HL-60 (cell line): Measurements from ENCODE around the gene ADGRL2.

ENCODE experiments used
- DNase-seq, 2 experiments: peaks; one replicate each; pipeline ENCODE4 v3.0.0-alpha.2; 2010 to 2020; ENCODE audit warnings: low read depth in 1 of 2, low spot score in 1 of 2
- H3K27ac ChIP-seq: fragments of 250-450 bp; sonication (Bioruptor Pico); replicated peaks from 2 replicates; pipeline ENCODE4 v1.5.1; 2020; ENCODE audit warnings: mild to moderate bottlenecking, moderate library complexity
- H3K27me3 ChIP-seq: fragments of 250-450 bp; sonication (Bioruptor Pico); 2 replicates; pipeline ENCODE4 v1.5.1; 2021; ENCODE audit warnings: mild to moderate bottlenecking, moderate library complexity; ENCODE audit not compliant: insufficient read depth, poor library complexity, severe bottlenecking
- H3K4me3 ChIP-seq: replicated peaks from 2 replicates; pipeline ENCODE4 v1.5.1; 2011; ENCODE audit warnings: mild to moderate bottlenecking, control low read depth, low read length; ENCODE audit not compliant: insufficient read depth
- CTCF ChIP-seq: IDR thresholded peaks from one replicate; pipeline ENCODE4 v1.5.1; 2011; ENCODE audit warnings: low read length, control low read depth, inconsistent platforms; ENCODE audit not compliant: insufficient read depth
- GABPA ChIP-seq: IDR thresholded peaks from 2 replicates; pipeline ENCODE4 v1.6.1; 2012; ENCODE audit warnings: low read depth
- POLR2AphosphoS5 ChIP-seq: IDR thresholded peaks from 2 replicates; pipeline ENCODE4 v1.6.1; 2012; ENCODE audit warnings: low read depth
- REST ChIP-seq: IDR thresholded peaks from 2 replicates; pipeline ENCODE4 v1.6.1; 2012; ENCODE audit warnings: low read depth; ENCODE audit not compliant: insufficient replicate concordance
- SPI1 ChIP-seq: IDR thresholded peaks from 2 replicates; pipeline ENCODE4 v1.6.1; 2012; ENCODE audit warnings: low read depth, mild to moderate bottlenecking, borderline replicate concordance

Gene ADGRL2

GRCh38 chr1:81775510-81775909 lies 25.2 kb upstream of the ADGRL2 start:
- TF ChIP-seq REST: no peak
- no peak for TF ChIP-seq GABPA
- TF ChIP-seq POLR2AphosphoS5: no peak
- TF ChIP-seq CTCF: no peak
- TF ChIP-seq SPI1: no peak
- DNase-seq: no peak
- Histone ChIP-seq H3K27ac (no peak overlapping the region), H3K27me3 (no peaks in the 10 kb centered on the region), H3K4me3 (no peak overlapping the region)

- no peak overlapping the region for H3K4me3 ChIP-seq
- no peak overlapping the region for H3K27ac ChIP-seq
- no peak for DNase-seq
- TF ChIP-seq POLR2AphosphoS5 (no peak), REST (no peak), CTCF (no peak), SPI1 (no peak), GABPA (no peak)
- H3K27me3 ChIP-seq: no peaks in the 10 kb centered on the region
Observed at GRCh38 chr1:81780705-81781454, 19.9 kb upstream of the ADGRL2 start.

- Histone ChIP-seq H3K4me3 (no peak overlapping the region), H3K27ac (no peak overlapping the region), H3K27me3 (no peaks in the 10 kb centered on the region)
- TF ChIP-seq POLR2AphosphoS5 (no peak), CTCF (no peak), GABPA (no peak), REST (no peak), SPI1 (no peak)
- DNase-seq: no peak
Observed at GRCh38 chr1:81781749-81782148, 19.0 kb upstream of the ADGRL2 start.
